Globus pallidus (tissue), 1 donor: ENCODE measurements around the gene ZFTA.
"Not testable (repeated sequence)": the region's sequence is repeated elsewhere in the genome, so short reads cannot be mapped to it uniquely, and the experiment has no call there.

Experiments used
- DNase-seq: peaks from one replicate; pipeline ENCODE4 v3.0.0-alpha.2; 2015; ENCODE audit warnings: low spot score

The ZFTA gene

GRCh38 chr11:63775191-63775590, 6.6 kb upstream of the ZFTA start:
- no peak for DNase-seq

GRCh38 chr11:63771741-63772318, 3.3 kb upstream of the ZFTA start:
- DNase-seq = not testable (repeated sequence)

GRCh38 chr11:63770763-63771162, 2.2 kb upstream of the ZFTA start:
- DNase-seq = no peak

GRCh38 chr11:63769714-63770455, 1.3 kb upstream of the ZFTA start:
- DNase-seq = no peak

GRCh38 chr11:63769042-63769713, 603 bp upstream of the ZFTA start:
- DNase-seq = no peak

- peak; percentile 44 for DNase-seq
Measured at GRCh38 chr11:63767565-63768236, 874 bp downstream of the ZFTA start.

- no peak for DNase-seq
Measured at GRCh38 chr11:63767267-63767564, 1.4 kb downstream of the ZFTA start.

- no peak for DNase-seq
Measured at GRCh38 chr11:63766531-63767235, 1.9 kb downstream of the ZFTA start.

- no peak for DNase-seq
Measured at GRCh38 chr11:63765688-63766241, 2.8 kb downstream of the ZFTA start.

- no peak for DNase-seq
Measured at GRCh38 chr11:63764679-63765647, 3.6 kb downstream of the ZFTA start.

GRCh38 chr11:63764340-63764678, 4.3 kb downstream of the ZFTA start:
- DNase-seq = no peak

- no peak for DNase-seq
Measured at GRCh38 chr11:63763496-63764339, 4.9 kb downstream of the ZFTA start.

GRCh38 chr11:63762654-63763495, 5.7 kb downstream of the ZFTA start:
- DNase-seq = peak; percentile 64

- DNase-seq = no peak
Measured at GRCh38 chr11:63761931-63762653, 6.5 kb downstream of the ZFTA start.

GRCh38 chr11:63761188-63761587, 7.4 kb downstream of the ZFTA start:
- DNase-seq = no peak

GRCh38 chr11:63760487-63761079, 8.0 kb downstream of the ZFTA start:
- no peak for DNase-seq

GRCh38 chr11:63756919-63757761, 11.4 kb downstream of the ZFTA start:
- DNase-seq = no peak
